Measurements from ENCODE around the gene SLC35G1. TPM values are rescaled to one million over a fixed set of nuclear protein-coding genes. Genes with fewer than 3 reads are reported as not detected.

SLC35G1 gene
- total RNA-seq (1 to 10 TPM; 6.3 to 6.4 TPM), polyA plus RNA-seq (1 to 10 TPM; 2.3 to 3.9 (median 3.8) TPM), total RNA-seq (3.0 to 8.0 (median 5.7) reads per million in 6 experiments)

- POLR2A ChIA-PET: interaction anchor here (0.7 to 1.6 kb wide), 3 partner anchors 13 to 191 kb away, joined by 3 to 5 read pairs (median 3); partner anchors contain the start of gene FRA10AC1
- H3K27me3 Mint-ChIP-seq: peaks cover 7 to 10% (median 9%) of the 10 kb centered on the region in 5 donors
- peak within 1 kb of the TSS; percentile 78 to 93 (median 87) for H3K4me3 Mint-ChIP-seq
- peak within 1 kb of the TSS in 9 of 10 donors; percentile 58 to 91 (median 87) for H3K27ac Mint-ChIP-seq
- no peaks in the 10 kb centered on the region for H3K9me3 Mint-ChIP-seq
- H3K36me3 Mint-ChIP-seq: peaks cover 0 to 1% (median 0%) of the 10 kb centered on the region in 3 donors
- H3K4me1 Mint-ChIP-seq: peaks cover 2 to 45% (median 37%) of the 10 kb centered on the region in 4 donors
- ATAC-seq (peak; percentile 79 to 96), DNase-seq (peak; percentile 35 to 84 (median 68))
These were observed at the start of gene SLC35G1 for GRCh38 chr10:93893646-93894515. TSS of gene SLC35G1 (plus strand) at chr10:93893978. CDS start at chr10:93894034, 56 bp downstream.

GRCh38 chr10:93844979-93845626 is 48.7 kb upstream of the SLC35G1 start:
- H3K27me3 Mint-ChIP-seq: peaks cover 0 to 8% (median 5%) of the 10 kb centered on the region in 5 donors
- no peaks in the 10 kb centered on the region for H3K36me3 Mint-ChIP-seq
- DNase-seq (no peak), ATAC-seq (no peak)
- no peaks in the 10 kb centered on the region for H3K4me1 Mint-ChIP-seq
- H3K27ac Mint-ChIP-seq: no peak overlapping the region
- no peaks in the 10 kb centered on the region for H3K9me3 Mint-ChIP-seq
- POLR2A ChIA-PET: no interaction called here
- H3K4me3 Mint-ChIP-seq: no peak overlapping the region

- POLR2A ChIA-PET: no interaction called here
- DNase-seq: no peak
- Mint-ChIP-seq H3K27me3 (peaks cover 0 to 7% (median 5%) of the 10 kb centered on the region in 5 donors), H3K4me1 (no peaks in the 10 kb centered on the region), H3K36me3 (no peaks in the 10 kb centered on the region), H3K9me3 (peaks cover 0 to 16% (median 0%) of the 10 kb centered on the region in 9 donors), H3K27ac (no peak overlapping the region), H3K4me3 (no peak overlapping the region)
- no peak for ATAC-seq
These were observed 44.2 kb upstream of the SLC35G1 start for GRCh38 chr10:93849593-93849992.

GRCh38 chr10:93850031-93851015 is 43.5 kb upstream of the SLC35G1 start:
- DNase-seq (no peak), ATAC-seq (no peak)
- Mint-ChIP-seq H3K4me3 (no peak overlapping the region), H3K36me3 (no peaks in the 10 kb centered on the region), H3K27ac (no peak overlapping the region), H3K27me3 (peaks cover 0 to 7% (median 5%) of the 10 kb centered on the region in 5 donors), H3K9me3 (peaks cover 0 to 16% (median 0%) of the 10 kb centered on the region in 9 donors), H3K4me1 (no peaks in the 10 kb centered on the region)
- POLR2A ChIA-PET: no interaction called here

- Mint-ChIP-seq H3K27ac (no peak overlapping the region), H3K36me3 (no peaks in the 10 kb centered on the region), H3K27me3 (peaks cover 0 to 8% (median 7%) of the 10 kb centered on the region in 5 donors), H3K4me3 (no peak overlapping the region), H3K9me3 (peaks cover 0 to 16% (median 0%) of the 10 kb centered on the region in 9 donors), H3K4me1 (no peaks in the 10 kb centered on the region)
- ATAC-seq: no peak
- POLR2A ChIA-PET: no interaction called here
- no peak for DNase-seq
These were observed 42.6 kb upstream of the SLC35G1 start for GRCh38 chr10:93851169-93851568.

GRCh38 chr10:93852476-93853095 is 41.2 kb upstream of the SLC35G1 start:
- H3K4me1 Mint-ChIP-seq: no peaks in the 10 kb centered on the region
- H3K27ac Mint-ChIP-seq: no peak overlapping the region
- POLR2A ChIA-PET: no interaction called here
- H3K4me3 Mint-ChIP-seq: no peak overlapping the region
- H3K9me3 Mint-ChIP-seq: peaks cover 0 to 16% (median 0%) of the 10 kb centered on the region in 9 donors
- ATAC-seq (no peak), DNase-seq (no peak)
- H3K36me3 Mint-ChIP-seq: no peaks in the 10 kb centered on the region
- peaks cover 0 to 8% (median 5%) of the 10 kb centered on the region in 5 donors for H3K27me3 Mint-ChIP-seq

GRCh38 chr10:93854975-93855374 is 38.8 kb upstream of the SLC35G1 start:
- Mint-ChIP-seq H3K36me3 (no peaks in the 10 kb centered on the region), H3K4me1 (no peaks in the 10 kb centered on the region), H3K27ac (no peak overlapping the region), H3K4me3 (no peak overlapping the region), H3K27me3 (peaks cover 0 to 5% (median 2%) of the 10 kb centered on the region in 5 donors), H3K9me3 (peaks cover 0 to 16% (median 0%) of the 10 kb centered on the region in 9 donors)
- DNase-seq (no peak), ATAC-seq (no peak)
- POLR2A ChIA-PET: no interaction called here

- H3K36me3 Mint-ChIP-seq: no peaks in the 10 kb centered on the region
- H3K4me1 Mint-ChIP-seq: no peaks in the 10 kb centered on the region
- no peak for DNase-seq
- H3K9me3 Mint-ChIP-seq: peaks cover 0 to 16% (median 0%) of the 10 kb centered on the region in 9 donors
- H3K27ac Mint-ChIP-seq: no peak overlapping the region
- no peak for ATAC-seq
- H3K4me3 Mint-ChIP-seq: no peak overlapping the region
- POLR2A ChIA-PET: no interaction called here
- H3K27me3 Mint-ChIP-seq: peaks cover 0 to 10% (median 2%) of the 10 kb centered on the region in 5 donors
These were observed 37.2 kb upstream of the SLC35G1 start for GRCh38 chr10:93856349-93857145.

GRCh38 chr10:93859049-93859655 is 34.6 kb upstream of the SLC35G1 start:
- Mint-ChIP-seq H3K4me1 (no peaks in the 10 kb centered on the region), H3K4me3 (no peak overlapping the region), H3K27me3 (peaks cover 0 to 14% (median 2%) of the 10 kb centered on the region in 5 donors), H3K9me3 (peaks cover 0 to under 1% (median 0%) of the 10 kb centered on the region in 9 donors), H3K36me3 (no peaks in the 10 kb centered on the region), H3K27ac (no peak overlapping the region)
- DNase-seq (peak in 2 of 10 donors; percentile 2 to 3), ATAC-seq (no peak)
- POLR2A ChIA-PET: no interaction called here

GRCh38 chr10:93861825-93862224 is 32.0 kb upstream of the SLC35G1 start:
- Mint-ChIP-seq H3K9me3 (no peaks in the 10 kb centered on the region), H3K36me3 (no peaks in the 10 kb centered on the region), H3K27me3 (peaks cover 2 to 10% (median 5%) of the 10 kb centered on the region in 5 donors), H3K4me3 (no peak overlapping the region), H3K27ac (no peak overlapping the region), H3K4me1 (no peaks in the 10 kb centered on the region)
- DNase-seq: no peak
- POLR2A ChIA-PET: no interaction called here
- ATAC-seq: no peak
